Measurements from ENCODE around the gene MAGIX. TPM values are rescaled to one million over a fixed set of nuclear protein-coding genes. Genes with fewer than 3 reads are reported as not detected.

The MAGIX gene
- total and polyA plus RNA-seq, 2 of the 4 experiments (the other 2 are of a cell fraction), result 0.72 to 1.1 TPM

DNA sequence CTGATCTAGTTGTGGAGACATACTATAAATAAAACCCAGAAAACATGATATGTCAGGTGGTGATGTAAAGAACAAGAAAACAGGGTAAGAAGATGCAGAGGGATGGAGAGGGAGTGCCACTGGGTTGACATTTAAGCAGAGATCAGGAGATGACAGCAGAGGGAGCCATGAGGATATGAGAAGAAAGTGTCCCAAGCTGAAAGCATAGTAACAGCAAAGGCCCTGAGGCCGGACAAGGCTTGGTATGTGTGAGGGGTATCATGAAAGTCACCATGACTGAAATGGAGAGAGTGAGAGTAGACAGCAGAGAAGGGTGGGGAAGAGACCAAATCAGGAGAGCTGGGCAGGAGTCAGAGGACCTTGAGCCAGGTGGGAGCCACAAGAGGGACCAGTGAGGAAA is 42.5 kb upstream of the MAGIX start:
- Histone ChIP-seq H3K9me3 (ENCODE audit: control insufficient read depth, insufficient read depth, low read length) (no peaks in the 10 kb centered on the region), H3K23ac (ENCODE audit: low read depth, low read length) (no peak overlapping the region), H4K5ac (ENCODE audit: low read depth, low read length) (no peak overlapping the region), H3K79me1 (ENCODE audit: low read depth in 1 of 2, low read length in 2 of 2) (peaks cover 3 to 12% of the 10 kb centered on the region in 2 experiments; a peak in 1 of 4 replicates), H2BK120ac (ENCODE audit: low read depth, low read length) (no peak overlapping the region), H4K8ac (ENCODE audit: low read depth in 2 of 2, low read length in 2 of 2) (no peak overlapping the region), H4K91ac (ENCODE audit: insufficient read depth, low read depth, low read length) (no peak overlapping the region), H2BK5ac (ENCODE audit: low read depth, low read length, poor library complexity, severe bottlenecking) (no peak overlapping the region), H2BK15ac (ENCODE audit: low read depth, low read length) (no peak overlapping the region), H2AFZ (replicated peaks; ENCODE audit: low read length, poor library complexity) (no peak overlapping the region), H3K4ac (ENCODE audit: low read depth, low read length) (no peak overlapping the region), H3K56ac (ENCODE audit: extremely low read depth, insufficient read depth, low read length) (no peak overlapping the region), H3K27ac (ENCODE audit: insufficient read depth, low read length) (no peak overlapping the region), H4K20me1 (ENCODE audit: insufficient read depth, low read length) (no peaks in the 10 kb centered on the region), H3K36me3 (ENCODE audit: control insufficient read depth, insufficient read depth, low read length) (peaks cover 14% of the 10 kb centered on the region), H3K4me2 (ENCODE audit: low read depth, low read length) (no peak overlapping the region), H3K4me1 (ENCODE audit: control insufficient read depth, insufficient read depth, low read length) (no peaks in the 10 kb centered on the region), H2AK9ac (replicated peaks; ENCODE audit: low read depth, low read length, poor library complexity) (no peak overlapping the region), H3K9ac (ENCODE audit: low read depth, low read length) (no peak overlapping the region), H2BK20ac (ENCODE audit: low read depth, low read length) (no peak overlapping the region), H3K4me3 (ENCODE audit: insufficient read depth, low read depth, low read length) (no peak overlapping the region), H3K14ac (replicated peaks; ENCODE audit: low read depth, low read length) (no peak overlapping the region), H3K27me3 (ENCODE audit: control insufficient read depth, insufficient read depth, low read length) (no peaks in the 10 kb centered on the region), H2AK5ac (ENCODE audit: low read depth, low read length) (no peak overlapping the region), H3K9me1 (ENCODE audit: insufficient read depth, low read length) (no peaks in the 10 kb centered on the region), H3K18ac (ENCODE audit: low read depth, low read length) (no peak overlapping the region)
- dilution Hi-C loops (cut with HindIII; ENCODE audit: low sequenced_read_pairs, unreplicated experiment) (no loop called here), in situ Hi-C loops (cut with MboI; ENCODE audit: low sequenced_read_pairs) (no loop called here), intact Hi-C loops (cut with micrococcal nuclease) (no loop called here)
- POLR2A ChIA-PET (ENCODE audit: unreplicated experiment), result no interaction called here
- no peak for ATAC-seq (ENCODE audit: low read depth)
- no peak for DNase-seq
- WGBS, 2 experiments (ENCODE audit: extremely low coverage in 2 of 2, insufficient read length in 1 of 2), result no CpG with 5 or more reads among the region's 1 CpG
- TF ChIP-seq, protein P1, sequence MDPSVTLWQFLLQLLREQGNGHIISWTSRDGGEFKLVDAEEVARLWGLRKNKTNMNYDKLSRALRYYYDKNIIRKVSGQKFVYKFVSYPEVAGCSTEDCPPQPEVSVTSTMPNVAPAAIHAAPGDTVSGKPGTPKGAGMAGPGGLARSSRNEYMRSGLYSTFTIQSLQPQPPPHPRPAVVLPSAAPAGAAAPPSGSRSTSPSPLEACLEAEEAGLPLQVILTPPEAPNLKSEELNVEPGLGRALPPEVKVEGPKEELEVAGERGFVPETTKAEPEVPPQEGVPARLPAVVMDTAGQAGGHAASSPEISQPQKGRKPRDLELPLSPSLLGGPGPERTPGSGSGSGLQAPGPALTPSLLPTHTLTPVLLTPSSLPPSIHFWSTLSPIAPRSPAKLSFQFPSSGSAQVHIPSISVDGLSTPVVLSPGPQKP (IDR thresholded peaks at IDR 0.05; ENCODE audit: borderline replicate concordance, low read depth, low read length), result no peak
- TF ChIP-seq, protein P2, sequence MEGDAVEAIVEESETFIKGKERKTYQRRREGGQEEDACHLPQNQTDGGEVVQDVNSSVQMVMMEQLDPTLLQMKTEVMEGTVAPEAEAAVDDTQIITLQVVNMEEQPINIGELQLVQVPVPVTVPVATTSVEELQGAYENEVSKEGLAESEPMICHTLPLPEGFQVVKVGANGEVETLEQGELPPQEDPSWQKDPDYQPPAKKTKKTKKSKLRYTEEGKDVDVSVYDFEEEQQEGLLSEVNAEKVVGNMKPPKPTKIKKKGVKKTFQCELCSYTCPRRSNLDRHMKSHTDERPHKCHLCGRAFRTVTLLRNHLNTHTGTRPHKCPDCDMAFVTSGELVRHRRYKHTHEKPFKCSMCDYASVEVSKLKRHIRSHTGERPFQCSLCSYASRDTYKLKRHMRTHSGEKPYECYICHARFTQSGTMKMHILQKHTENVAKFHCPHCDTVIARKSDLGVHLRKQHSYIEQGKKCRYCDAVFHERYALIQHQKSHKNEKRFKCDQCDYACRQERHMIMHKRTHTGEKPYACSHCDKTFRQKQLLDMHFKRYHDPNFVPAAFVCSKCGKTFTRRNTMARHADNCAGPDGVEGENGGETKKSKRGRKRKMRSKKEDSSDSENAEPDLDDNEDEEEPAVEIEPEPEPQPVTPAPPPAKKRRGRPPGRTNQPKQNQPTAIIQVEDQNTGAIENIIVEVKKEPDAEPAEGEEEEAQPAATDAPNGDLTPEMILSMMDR (conservative IDR thresholded peaks at IDR 0.05; ENCODE audit: low read depth, low read length), result no peak
- TF ChIP-seq, protein P3, sequence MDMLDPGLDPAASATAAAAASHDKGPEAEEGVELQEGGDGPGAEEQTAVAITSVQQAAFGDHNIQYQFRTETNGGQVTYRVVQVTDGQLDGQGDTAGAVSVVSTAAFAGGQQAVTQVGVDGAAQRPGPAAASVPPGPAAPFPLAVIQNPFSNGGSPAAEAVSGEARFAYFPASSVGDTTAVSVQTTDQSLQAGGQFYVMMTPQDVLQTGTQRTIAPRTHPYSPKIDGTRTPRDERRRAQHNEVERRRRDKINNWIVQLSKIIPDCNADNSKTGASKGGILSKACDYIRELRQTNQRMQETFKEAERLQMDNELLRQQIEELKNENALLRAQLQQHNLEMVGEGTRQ (IDR thresholded peaks at IDR 0.05; ENCODE audit: low read depth, low read length), result no peak
- TF ChIP-seq NFE2L2 (IDR thresholded peaks at IDR 0.05; ENCODE audit: low read depth, low read length), result no peak
- no peak for TF ChIP-seq RCOR1 (IDR thresholded peaks at IDR 0.05; ENCODE audit: insufficient replicate concordance, low read length)
- TF ChIP-seq POLR2A (IDR thresholded peaks at IDR 0.05; ENCODE audit: low read depth, low read length), result no peak
- TF ChIP-seq CEBPB (IDR thresholded peaks at IDR 0.05; ENCODE audit: low read depth, low read length), result no peak
- TF ChIP-seq FOS (IDR thresholded peaks at IDR 0.05; ENCODE audit: low read depth, low read length), result no peak
- TF ChIP-seq MXI1 (IDR thresholded peaks at IDR 0.05; ENCODE audit: borderline replicate concordance, low read depth, low read length), result no peak
- CTCF ChIA-PET, result interaction anchor here (0.5 kb wide), 1 partner anchor 85 kb away, joined by 3 read pairs; no protein-coding TSS in a partner anchor
- BruUV-seq (replicated peaks), result no TSS peak
